IMR-90 (cell line): ENCODE results near the gene CENPP.

Experiments
- CEBPB ChIP-seq: IDR thresholded peaks from 2 replicates; pipeline ENCODE4 v1.6.1; 2012; ENCODE audit warnings: low read depth, low read length, improper control_type of control experiment
- CHD1 ChIP-seq: IDR thresholded peaks from 2 replicates; pipeline ENCODE4 v1.6.1; 2012; ENCODE audit warnings: low read depth, low read length, improper control_type of control experiment
- CTCF ChIP-seq: conservative IDR thresholded peaks from 2 replicates; pipeline ENCODE4 v1.5.1; 2012; ENCODE audit warnings: mild to moderate bottlenecking, low read depth, low read length, improper control_type of control experiment
- FOS ChIP-seq: fragments of 150-350 bp; IDR thresholded peaks from 2 replicates; pipeline ENCODE4 v1.6.1; 2016; ENCODE audit warnings: low read depth, low read length
- MAFK ChIP-seq: IDR thresholded peaks from 2 replicates; pipeline ENCODE4 v1.6.1; 2012; ENCODE audit warnings: low read depth, low read length, improper control_type of control experiment
- POLR2A ChIP-seq: IDR thresholded peaks from 2 replicates; pipeline ENCODE4 v1.6.1; 2012; ENCODE audit warnings: mild to moderate bottlenecking, low read depth, low read length
- RFX5 ChIP-seq: IDR thresholded peaks from 2 replicates; pipeline ENCODE4 v1.8.0; 2012; ENCODE audit warnings: low read depth, mild to moderate bottlenecking, low read length, moderate library complexity
- USF2 ChIP-seq: fragments of 150-350 bp; IDR thresholded peaks from 2 replicates; pipeline ENCODE4 v1.6.1; 2017; ENCODE audit warnings: mild to moderate bottlenecking, antibody characterized with exemption, low read length, low read depth

- TF ChIP-seq POLR2A: no peak
- TF ChIP-seq CTCF: no peak
- no peak for TF ChIP-seq MAFK
- no peak for TF ChIP-seq USF2
- no peak for TF ChIP-seq FOS
- no peak for TF ChIP-seq CEBPB
- no peak for TF ChIP-seq RFX5
- TF ChIP-seq CHD1: no peak
Observed at GRCh38 chr9:92654481-92655301, 328.9 kb downstream of the CENPP start.
